Prostate gland (tissue), 2 donors: ENCODE data around the gene BPTF.

Experiments
- CTCF ChIP-seq, 4 experiments: fragments of 200-600 bp in 2 of 4; fragments of 450-650 bp in 2 of 4; sonication (generic) in 2 of 4; IDR thresholded peaks; 1 replicate in 3 of 4; 2 replicates in 1 of 4; pipeline ENCODE4 v1.5.1; 2016 to 2019; ENCODE audit warnings: antibody characterized with exemption in 4 of 4, mild to moderate bottlenecking in 2 of 4, moderate library complexity in 2 of 4
- POLR2AphosphoS5 ChIP-seq: sonication (generic); formaldehyde crosslinking; IDR thresholded peaks from one replicate; pipeline ENCODE4 v1.6.1; 2017; ENCODE audit warnings: antibody characterized with exemption

GRCh38 chr17:67950945-67951344, 125.6 kb downstream of the BPTF start:
- no peak for TF ChIP-seq POLR2AphosphoS5
- TF ChIP-seq CTCF (IDR thresholded peaks at IDR 0.05): no peak
